Measurements from ENCODE around the gene SRSF12.
A peak's percentile ranks its signal among the peaks of the same experiment; 100 is the strongest.
"Not testable (repeated sequence)": the region's sequence is repeated elsewhere in the genome, so short reads cannot be mapped to it uniquely, and the experiment has no call there.

The SRSF12 gene

DNA sequence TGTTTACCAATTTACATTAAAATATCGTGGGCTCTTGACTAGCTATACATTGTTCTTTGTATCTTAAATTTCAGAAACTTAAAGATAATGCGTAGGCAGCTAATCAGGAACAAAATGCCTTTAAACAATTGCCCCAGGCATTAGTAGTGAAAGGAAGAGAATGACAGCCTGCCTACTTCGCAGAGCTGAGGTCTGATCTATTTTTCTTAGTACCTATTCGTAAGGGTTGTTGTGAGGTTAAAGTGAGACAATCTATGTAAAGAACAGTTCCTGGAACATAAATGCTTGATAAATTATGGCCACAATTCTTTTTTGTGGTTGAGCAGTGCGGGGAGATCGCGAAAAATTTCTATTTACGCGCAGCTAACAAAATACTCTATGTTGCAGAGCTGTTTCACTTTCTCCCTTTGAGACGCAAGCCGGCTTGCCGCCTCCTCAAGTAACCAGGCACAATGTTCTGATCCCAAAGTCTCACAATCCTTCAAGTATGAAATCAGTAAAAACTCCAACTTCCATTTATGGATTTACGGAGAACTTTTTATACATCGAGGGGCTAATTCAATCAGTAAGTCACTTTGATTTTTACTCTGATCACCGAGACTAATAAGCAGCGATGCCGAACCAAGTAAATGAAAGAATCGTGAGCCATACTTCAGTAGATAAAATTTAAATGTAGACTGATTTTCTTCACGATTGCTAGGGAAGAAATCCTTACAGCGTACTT, 38.2 kb downstream of the SRSF12 start:
- Histone ChIP-seq H3K4me3 (peak overlapping the region; percentile 68 to 100 (median 95)), H3K27ac (peak overlapping the region; percentile 85 to 100 (median 99))

DNA sequence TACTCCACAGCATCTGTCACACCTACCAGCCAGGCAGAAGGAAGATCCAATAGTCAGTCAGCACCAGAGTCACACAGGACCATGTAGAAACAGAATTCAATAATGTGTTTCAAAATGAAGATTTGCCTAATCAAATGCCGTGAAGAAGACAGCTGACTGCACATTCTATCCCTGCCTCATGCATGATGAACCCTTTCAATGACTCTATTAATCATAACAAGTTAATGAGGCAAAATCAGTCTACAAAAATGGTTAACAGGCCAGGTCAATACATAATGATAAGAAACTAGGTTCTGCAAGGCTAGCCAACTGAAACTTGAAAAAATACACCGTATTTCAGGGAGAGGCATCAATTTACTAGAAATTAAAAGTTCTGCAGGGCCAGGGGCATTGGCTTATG, 44.0 kb downstream of the SRSF12 start:
- Histone ChIP-seq H3K4me3 (no peak overlapping the region), H3K27ac (peak overlapping the region in 1 of 21 experiments; percentile 63)

DNA sequence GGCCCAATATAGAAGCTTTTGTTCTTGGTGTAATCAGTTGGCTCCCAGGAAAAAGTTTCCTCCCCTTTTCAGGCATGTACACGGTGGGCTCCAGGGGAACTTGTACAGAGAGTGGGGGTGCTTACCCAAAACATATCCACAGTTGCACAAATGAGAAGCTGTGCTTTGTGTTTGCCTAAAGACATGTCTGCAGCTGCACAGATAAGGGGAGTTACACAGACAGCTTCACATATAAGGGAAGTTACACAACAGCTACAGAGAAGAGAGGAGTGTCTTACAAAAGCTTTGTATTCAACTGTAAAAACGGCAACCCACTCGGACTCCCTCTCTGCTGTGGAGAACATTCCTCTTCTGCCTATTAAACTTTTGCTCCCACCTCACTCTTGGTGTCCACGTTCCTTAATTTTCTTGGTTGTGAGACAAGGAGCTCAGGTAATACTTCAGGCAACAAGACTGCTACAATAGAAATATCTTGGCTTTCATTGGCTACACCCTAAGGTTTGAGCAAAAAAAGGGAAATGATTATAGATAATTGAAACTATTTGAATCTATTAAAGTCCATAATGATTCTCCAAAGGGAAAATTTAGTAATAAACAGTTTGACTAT, 44.8 kb downstream of the SRSF12 start:
- Histone ChIP-seq H3K27ac (peak overlapping the region in 7 of 21 experiments; percentile 9 to 63 (median 44)), H3K4me3 (no peak overlapping the region)

DNA sequence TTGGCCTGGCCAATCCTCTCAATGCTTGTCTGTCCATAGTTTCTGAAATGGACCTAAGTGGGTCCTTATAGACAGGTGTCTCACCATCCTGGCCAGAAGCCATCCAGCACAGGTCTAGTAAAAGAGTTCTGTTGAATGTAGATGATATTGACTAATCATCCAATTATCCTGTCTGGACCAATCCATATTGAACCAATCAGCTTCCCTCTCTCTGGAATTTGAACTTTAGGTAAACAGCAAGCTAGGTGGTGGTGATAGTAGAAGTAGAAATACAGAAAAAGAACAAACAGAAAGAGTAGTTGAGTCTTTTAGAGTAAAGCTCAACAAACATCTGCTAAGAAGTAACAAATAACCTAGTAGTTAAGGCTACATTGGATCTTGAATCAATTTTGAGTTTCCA, 46.8 kb downstream of the SRSF12 start:
- H3K27ac ChIP-seq, result no peak overlapping the region
- H3K4me3 ChIP-seq, result no peak overlapping the region

DNA sequence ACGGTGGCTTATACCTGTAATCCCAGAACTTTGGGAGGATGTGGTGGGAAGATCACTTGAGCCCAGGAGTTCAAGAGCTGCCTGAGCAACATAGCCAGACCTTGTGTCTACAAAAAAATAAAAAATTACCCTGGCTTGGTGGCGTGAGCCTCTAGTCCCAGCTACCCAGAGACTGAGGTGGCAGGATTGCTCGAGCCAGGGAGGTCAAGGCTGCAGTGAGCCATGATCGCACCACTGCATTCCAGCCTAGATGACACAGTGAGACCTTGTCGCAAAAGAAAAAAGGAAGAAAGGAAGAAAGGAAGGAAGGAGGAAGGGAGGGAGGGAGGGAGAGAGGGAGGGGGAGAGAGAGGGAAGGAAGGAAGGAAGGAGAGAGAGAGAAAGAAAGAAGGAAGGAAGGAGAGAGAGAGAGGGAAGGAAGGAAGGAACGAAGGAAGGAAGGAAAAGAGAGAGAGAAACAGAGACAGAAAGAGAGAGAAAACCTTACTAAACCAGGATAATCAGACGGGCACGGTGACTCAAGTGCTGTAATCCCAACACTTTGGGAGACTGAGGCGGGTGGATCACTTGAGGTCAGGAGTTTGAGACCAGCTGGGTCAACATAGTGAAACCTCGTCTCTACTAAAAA, 48.2 kb downstream of the SRSF12 start:
- no peak overlapping the region for H3K27ac ChIP-seq
- H3K4me3 ChIP-seq, result no peak overlapping the region

DNA sequence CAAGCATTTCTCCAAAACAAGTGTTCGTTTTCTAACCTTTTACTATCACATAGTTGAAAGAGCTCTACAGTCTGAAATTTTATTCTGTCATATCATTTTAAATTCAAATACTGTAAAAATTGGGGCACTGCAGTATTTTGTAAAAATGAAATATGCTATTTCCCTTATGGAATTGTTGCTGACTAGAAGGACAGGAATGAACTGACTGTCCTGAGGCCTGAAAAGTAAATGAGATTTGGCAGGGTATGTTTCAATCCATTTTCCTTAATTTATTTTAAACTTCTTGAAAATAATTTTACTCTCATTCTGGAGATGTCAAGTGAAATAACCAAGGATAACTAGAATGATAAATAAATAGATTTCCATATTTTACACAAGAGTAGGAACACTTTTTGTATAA, 49.2 kb downstream of the SRSF12 start:
- Histone ChIP-seq H3K4me3 (no peak overlapping the region), H3K27ac (no peak overlapping the region)

DNA sequence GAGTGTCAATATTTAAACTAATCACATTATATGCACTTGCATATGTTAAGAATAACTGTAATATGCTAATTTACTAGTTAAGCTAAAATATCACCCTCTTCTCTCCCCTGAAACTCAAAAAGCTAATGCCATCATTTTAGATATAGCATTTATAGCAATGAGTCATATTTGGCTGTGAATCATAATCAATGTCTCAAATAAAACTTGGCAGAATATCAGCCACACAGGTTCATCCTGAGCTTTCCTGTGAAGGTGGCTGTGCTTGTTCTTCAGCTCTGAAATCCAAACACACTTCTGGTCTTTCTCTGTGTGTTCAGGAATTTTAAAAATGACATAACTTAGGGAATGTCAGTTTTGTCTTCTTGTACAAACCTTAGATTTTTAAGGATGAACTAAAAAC, 50.1 kb downstream of the SRSF12 start:
- Histone ChIP-seq H3K27ac (peak overlapping the region in 1 of 21 experiments; percentile 38), H3K4me3 (no peak overlapping the region)

DNA sequence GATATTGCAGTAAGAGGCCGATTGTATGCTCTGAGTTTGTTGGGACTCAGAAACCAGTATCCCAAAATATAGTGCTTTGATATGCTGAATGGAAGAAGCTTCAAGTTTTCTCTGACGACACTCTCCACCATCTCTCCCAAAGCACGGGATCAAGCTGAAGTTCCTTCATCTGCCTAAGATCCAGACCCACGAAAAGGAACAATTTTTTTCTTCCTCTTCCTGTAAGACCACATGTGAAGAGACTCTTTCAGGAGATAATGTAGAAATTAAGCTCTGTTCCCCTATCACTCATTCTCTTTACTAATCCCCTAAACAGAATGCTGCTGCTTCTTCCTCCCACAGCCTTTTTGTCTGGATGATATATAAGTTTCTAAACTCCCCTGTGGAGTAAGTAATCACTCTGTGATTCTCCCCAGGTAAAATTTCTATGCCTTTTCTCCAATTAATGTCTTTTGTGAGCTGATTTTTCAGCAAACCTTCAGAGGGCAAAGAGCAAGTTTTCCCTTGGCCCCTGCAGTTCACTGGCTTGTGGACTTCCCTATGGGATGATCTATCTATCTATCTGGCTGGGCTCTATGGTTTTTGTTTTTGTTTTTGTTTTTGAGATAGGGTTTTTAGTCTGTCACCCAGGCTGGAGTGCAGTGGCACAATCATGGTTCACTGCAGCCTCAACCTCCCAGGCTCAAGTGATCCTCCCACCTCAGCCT, 50.8 kb downstream of the SRSF12 start:
- H3K27ac ChIP-seq, result peak overlapping the region in 3 of 21 experiments; percentile 2 to 43 (median 38)
- H3K4me3 ChIP-seq, result no peak overlapping the region

DNA sequence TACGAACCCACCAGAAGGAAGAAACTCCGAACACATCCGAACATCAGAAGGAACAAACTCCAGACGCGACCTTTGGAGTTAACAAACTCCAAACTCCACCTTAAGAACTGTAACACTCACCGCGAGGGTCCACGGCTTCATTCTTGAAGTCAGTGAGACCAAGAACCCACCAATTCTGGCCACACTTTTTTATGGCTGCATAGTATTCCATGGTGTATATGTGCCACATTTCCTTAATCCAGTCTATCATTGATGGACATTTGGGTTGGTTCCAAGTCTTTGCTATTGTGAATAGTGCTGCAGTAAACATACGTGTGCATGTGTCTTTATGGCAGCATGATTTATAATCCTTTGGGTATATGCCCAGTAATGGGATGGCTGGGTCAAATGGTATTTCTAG, 51.8 kb downstream of the SRSF12 start:
- H3K27ac ChIP-seq, H3K4me3 ChIP-seq: not testable (repeated sequence)

DNA sequence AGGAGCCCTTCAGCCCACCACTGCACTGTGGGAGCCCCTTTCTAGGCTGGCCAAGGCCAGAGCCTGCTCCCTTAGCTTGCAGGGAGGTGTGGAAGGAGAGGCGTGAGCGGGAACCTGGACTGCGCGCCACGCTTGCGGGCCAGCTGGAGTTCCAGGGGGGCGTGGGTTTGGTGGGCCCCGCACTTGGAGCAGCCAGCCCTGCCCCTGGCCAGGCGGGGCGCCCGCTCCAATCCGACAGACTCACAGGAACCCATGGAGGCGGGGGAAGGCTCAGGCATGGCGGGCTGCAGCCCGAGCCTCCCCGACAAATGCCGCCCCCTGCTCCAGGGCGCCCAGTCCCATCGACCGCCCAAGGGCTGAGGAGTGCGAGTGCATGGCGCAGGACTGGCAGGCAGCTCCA, 52.9 kb downstream of the SRSF12 start:
- not testable (repeated sequence) for H3K4me3 ChIP-seq

DNA sequence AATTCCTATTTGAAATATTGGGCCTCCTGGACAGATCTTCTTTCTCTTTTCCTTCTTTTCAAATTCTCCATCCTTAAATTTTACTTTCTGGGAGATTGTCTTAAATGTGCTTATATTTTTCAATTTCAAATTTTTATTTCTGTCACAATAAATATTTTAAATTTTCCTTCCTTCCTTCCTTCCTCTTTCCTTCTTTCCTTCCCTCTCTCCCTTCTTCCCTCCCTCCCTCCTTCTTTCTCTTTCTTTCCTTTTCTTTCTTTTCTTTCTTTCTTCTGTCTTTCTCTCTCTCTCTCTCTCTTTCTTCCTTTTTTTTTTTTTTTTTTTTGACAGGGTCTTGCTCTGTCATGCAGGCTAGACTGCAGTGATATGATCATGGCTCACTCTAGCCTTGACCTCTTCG, 54.0 kb downstream of the SRSF12 start:
- Histone ChIP-seq H3K27ac (no peak overlapping the region), H3K4me3 (no peak overlapping the region)

More for the DNA sequence above, 52.9 kb downstream of the SRSF12 start:
- not testable (repeated sequence) for H3K27ac ChIP-seq

DNA sequence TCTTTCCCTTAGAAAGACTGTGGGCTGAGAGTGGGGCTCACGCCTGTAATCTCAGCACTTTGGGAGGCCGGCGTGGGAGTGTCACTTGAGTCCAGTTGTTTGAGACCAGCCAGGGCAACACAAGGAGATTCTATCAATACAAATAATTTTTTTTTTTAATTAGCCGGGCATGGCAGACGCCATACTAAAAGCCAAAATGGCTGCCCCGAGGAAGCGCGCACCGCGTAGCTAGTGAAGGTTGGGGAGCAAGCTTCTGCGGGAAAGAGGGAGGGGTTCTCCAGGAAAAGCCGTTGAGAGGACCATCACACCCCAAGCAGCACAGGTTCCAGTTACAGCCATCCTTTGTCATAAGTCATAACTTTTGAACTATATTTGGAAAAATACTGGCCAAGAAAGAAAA, 58.6 kb downstream of the SRSF12 start:
- Histone ChIP-seq H3K27ac (no peak overlapping the region), H3K4me3 (no peak overlapping the region)

DNA sequence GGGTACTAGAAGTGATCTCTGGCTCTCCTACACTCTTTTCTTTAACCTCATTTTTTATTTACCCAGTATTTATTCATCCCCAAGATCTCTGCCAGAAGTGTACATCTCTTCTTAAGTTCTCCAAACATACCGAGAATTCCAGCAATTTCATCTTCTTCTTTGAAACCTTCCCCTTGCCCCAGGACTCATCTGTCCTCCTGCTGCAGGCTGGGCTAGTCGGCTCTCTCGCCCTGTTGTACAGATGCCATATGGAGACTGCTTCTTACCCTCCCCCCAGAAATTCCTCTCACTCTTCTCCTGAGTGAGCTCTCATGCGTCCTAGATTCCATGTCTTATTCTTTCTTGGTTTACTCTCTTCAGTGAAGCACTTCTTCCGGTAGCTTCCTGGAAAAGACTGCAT, 59.2 kb downstream of the SRSF12 start:
- H3K27ac ChIP-seq, result no peak overlapping the region
- H3K4me3 ChIP-seq, result no peak overlapping the region

DNA sequence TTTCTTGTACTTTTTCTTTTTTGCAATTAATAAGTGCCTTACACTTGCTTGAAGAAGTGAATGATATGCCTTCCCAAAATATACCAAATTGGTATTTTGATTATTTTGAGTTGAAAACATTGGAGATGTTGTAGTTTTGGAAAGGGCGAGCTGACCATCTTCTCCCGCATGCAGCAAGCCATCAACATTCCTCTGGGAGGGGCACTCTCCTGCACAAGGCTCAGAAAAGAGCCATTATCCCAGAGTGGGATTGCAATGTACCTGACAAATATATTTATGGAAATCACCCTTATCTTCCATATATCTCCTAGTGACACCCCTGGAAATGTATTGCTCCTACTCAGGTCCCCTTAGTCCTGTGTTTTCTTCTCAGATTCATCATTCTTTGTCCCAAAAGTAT, 60.1 kb downstream of the SRSF12 start:
- H3K4me3 ChIP-seq, result no peak overlapping the region

DNA sequence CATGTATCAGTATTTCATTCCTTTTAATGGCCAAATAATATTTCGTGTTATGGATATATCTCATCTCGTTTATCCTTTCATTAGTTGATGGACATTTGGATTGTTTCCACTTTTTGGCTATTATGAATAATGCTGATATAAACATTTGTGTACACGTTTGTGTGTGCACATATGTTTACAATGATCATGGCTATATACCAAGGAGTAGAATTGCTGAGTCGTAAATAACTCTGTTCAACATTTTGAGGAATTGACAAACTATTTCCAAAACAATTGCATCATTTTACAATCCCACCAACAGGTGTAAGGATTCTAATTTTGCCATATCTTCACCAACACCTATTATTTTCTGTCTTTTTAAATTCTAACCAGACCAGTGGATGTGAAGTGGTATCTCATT, 63.7 kb downstream of the SRSF12 start:
- Histone ChIP-seq H3K27ac (no peak overlapping the region), H3K4me3 (no peak overlapping the region)

More for the DNA sequence above, 60.1 kb downstream of the SRSF12 start:
- H3K27ac ChIP-seq, result no peak overlapping the region

DNA sequence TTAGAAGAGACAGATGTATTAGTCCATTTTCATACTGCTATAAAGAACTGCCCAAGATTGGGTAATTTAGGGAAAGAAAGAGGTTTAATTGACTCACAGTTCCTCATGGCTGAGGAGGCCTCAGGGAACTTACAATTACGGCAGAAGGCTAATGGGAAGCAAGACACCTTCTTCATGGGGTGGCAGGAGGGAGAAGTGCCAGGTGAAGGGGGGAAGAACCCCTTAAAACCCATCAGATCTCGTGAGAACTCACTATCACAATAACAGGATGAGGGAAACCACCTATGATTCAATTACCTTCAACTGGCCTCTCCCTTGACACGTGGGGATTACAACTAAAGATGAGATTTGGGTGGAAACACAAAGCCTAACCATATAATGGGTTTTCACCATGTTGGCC, 66.2 kb downstream of the SRSF12 start:
- Histone ChIP-seq H3K27ac (peak overlapping the region in 2 of 21 experiments; percentile 23 to 59), H3K4me3 (no peak overlapping the region)

DNA sequence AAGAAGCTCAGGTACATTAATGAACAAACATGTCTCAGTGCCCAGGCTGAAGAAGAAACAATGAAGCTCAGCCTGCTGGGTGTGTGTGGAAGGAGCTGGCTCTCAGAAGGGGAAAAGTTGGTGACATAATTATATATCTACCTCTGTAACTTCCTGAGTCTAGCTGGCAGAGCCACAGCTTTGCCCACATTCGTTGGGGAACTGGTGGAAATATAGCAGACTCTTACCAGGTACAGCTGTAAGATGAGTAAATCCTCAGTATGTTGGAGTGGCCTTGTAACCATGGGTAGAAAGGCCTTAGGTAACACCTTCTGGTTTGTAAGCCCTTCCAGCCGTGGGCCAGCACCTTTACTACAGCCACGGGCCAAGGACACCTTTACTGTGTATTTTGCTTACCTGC, 67.2 kb downstream of the SRSF12 start:
- Histone ChIP-seq H3K27ac (peak overlapping the region in 11 of 21 experiments; percentile 3 to 59 (median 30)), H3K4me3 (no peak overlapping the region)

DNA sequence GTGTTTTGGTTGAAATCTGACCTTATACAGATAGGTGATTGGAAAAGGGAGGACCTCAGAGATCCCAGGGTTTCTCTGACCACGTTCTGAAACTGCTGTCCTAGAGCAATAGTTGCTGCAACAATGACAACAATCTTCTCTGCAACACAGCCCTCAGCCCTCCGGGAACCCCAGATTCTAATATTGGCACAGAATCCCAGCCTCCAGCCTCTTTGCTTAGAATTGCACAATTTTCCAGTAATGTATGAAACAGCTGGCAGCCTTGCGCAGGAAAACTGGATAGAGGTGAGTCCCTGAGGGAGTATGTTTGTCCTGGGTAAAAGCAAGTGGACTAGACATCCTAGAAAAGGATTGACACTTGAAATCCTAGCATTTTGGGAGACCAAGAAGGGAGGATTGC, 67.7 kb downstream of the SRSF12 start:
- Histone ChIP-seq H3K27ac (peak overlapping the region in 11 of 21 experiments; percentile 3 to 59 (median 30)), H3K4me3 (no peak overlapping the region)

DNA sequence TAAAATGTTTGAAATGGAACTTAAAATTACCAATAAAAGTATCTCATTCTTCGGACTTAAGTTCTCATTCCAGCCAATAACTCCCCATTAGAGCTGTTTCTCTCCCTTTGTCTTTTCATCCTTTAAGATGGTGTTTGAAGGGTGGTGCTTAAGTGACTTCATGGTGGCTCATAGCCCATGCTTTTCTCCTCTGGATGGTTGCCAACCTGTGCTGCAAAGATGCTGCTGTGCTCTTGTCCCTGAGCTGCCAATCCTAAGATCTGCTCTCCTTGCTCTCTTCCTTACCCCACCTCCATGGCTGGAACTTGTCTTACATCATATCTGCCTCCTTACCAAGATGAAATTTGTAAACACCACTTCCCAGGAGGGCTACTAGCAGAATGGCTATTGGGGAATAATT, 68.9 kb downstream of the SRSF12 start:
- Histone ChIP-seq H3K27ac (peak overlapping the region in 1 of 21 experiments; percentile 8), H3K4me3 (no peak overlapping the region)

DNA sequence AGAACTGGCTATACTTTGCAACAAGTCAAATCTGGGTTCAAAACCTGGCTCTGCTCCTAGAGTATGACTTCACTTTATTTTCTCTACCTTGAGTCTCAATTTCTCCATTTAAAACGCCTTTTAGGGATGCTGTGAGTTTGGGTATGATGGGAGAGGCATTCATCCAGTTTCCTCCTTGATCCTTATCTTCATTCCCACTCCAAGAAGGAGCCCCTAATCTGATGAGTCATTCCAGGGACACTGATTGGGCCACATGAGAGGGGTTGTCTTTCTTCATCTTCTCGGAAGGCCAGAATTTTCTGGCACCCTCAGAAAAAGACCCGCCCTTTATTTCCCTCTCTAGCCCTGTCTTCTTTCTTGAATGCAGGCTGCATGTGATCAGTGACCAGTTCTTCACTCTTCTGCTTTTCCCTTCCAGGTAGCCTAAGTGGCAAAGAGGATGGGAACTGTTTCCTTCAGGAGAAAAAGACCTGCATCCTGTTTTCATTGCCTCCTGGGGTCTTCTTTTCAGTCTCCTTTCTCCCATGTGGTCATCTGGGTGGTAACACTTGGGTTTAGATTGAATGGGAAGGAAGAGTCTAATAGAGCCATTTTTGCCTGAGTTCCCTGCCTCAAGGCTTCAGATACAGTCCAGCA, 69.5 kb downstream of the SRSF12 start:
- Histone ChIP-seq H3K27ac (peak overlapping the region in 1 of 21 experiments; percentile 8), H3K4me3 (no peak overlapping the region)
